ENCODE measurements around the gene CRYGB. TPM values are rescaled to one million over a fixed set of nuclear protein-coding genes. Genes with fewer than 3 reads are reported as not detected.

The CRYGB gene
- total and polyA plus RNA-seq, 2 of the 13 experiments (the other 11 are each of a cell fraction or from before 2014, with no cell fraction given) = not detected

- TF ChIP-seq, protein P1, sequence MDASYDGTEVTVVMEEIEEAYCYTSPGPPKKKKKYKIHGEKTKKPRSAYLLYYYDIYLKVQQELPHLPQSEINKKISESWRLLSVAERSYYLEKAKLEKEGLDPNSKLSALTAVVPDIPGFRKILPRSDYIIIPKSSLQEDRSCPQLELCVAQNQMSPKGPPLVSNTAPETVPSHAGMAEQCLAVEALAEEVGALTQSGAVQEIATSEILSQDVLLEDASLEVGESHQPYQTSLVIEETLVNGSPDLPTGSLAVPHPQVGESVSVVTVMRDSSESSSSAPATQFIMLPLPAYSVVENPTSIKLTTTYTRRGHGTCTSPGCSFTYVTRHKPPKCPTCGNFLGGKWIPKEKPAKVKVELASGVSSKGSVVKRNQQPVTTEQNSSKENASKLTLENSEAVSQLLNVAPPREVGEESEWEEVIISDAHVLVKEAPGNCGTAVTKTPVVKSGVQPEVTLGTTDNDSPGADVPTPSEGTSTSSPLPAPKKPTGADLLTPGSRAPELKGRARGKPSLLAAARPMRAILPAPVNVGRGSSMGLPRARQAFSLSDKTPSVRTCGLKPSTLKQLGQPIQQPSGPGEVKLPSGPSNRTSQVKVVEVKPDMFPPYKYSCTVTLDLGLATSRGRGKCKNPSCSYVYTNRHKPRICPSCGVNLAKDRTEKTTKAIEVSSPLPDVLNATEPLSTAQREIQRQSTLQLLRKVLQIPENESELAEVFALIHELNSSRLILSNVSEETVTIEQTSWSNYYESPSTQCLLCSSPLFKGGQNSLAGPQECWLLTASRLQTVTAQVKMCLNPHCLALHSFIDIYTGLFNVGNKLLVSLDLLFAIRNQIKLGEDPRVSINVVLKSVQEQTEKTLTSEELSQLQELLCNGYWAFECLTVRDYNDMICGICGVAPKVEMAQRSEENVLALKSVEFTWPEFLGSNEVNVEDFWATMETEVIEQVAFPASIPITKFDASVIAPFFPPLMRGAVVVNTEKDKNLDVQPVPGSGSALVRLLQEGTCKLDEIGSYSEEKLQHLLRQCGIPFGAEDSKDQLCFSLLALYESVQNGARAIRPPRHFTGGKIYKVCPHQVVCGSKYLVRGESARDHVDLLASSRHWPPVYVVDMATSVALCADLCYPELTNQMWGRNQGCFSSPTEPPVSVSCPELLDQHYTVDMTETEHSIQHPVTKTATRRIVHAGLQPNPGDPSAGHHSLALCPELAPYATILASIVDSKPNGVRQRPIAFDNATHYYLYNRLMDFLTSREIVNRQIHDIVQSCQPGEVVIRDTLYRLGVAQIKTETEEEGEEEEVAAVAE (CRISPR knock-in tag; IDR thresholded peaks at IDR 0.05; ENCODE audit: borderline replicate concordance) = 0 out of 2 replicates have a peak, but pooled peaks have one; percentile 2
- TF ChIP-seq KLF13 (CRISPR knock-in tag; IDR thresholded peaks at IDR 0.05) (no peak), HOXA9 (CRISPR knock-in tag; IDR thresholded peaks at IDR 0.05; ENCODE audit: borderline replicate concordance) (no peak), GABPA (IDR thresholded peaks at IDR 0.05; ENCODE audit: low read depth, low read length) (no peak), GABPA (CRISPR knock-in tag; IDR thresholded peaks at IDR 0.05; ENCODE audit: low read depth) (no peak), RFXANK (CRISPR knock-in tag; IDR thresholded peaks at IDR 0.05) (no peak), ZNF326 (CRISPR knock-in tag; IDR thresholded peaks at IDR 0.05; ENCODE audit: borderline replicate concordance) (no peak), HNRNPH1 (optimal IDR thresholded peaks at IDR 0.05; ENCODE audit: low read depth, low read length) (no peak), HMG20B (CRISPR knock-in tag; conservative IDR thresholded peaks at IDR 0.05) (peak; percentile 66; the same call in 1 of the 2 replicates), SOX6 (IDR thresholded peaks at IDR 0.05) (no peak), SOX6 (CRISPR knock-in tag; IDR thresholded peaks at IDR 0.05) (peak; percentile 99), SOX5 (CRISPR knock-in tag; IDR thresholded peaks at IDR 0.05; ENCODE audit: borderline replicate concordance) (peak; percentile 99), ZNF20 (CRISPR knock-in tag; IDR thresholded peaks at IDR 0.05) (0 out of 2 replicates have a peak, but pooled peaks have one; percentile 60), KLF16 (CRISPR knock-in tag; IDR thresholded peaks at IDR 0.05) (peak in 1 of 2 experiments; percentile 20; a peak in 1 of 4 replicates), ZKSCAN5 (CRISPR knock-in tag; IDR thresholded peaks at IDR 0.05) (no peak), CHD4 (IDR thresholded peaks at IDR 0.05; ENCODE audit: borderline replicate concordance, low read length) (peak; percentile 96), TFDP2 (CRISPR knock-in tag; IDR thresholded peaks at IDR 0.05) (no peak), ZNF557 (CRISPR knock-in tag; IDR thresholded peaks at IDR 0.05) (no peak), FOSL2 (CRISPR knock-in tag; IDR thresholded peaks at IDR 0.05) (peak; percentile 59), SKI (IDR thresholded peaks at IDR 0.05; ENCODE audit: partially characterized antibody) (peak; percentile 65), MEF2D (CRISPR knock-in tag; IDR thresholded peaks at IDR 0.05) (no peak), KAT7 (CRISPR knock-in tag; IDR thresholded peaks at IDR 0.05; ENCODE audit: borderline replicate concordance) (no peak), HNRNPK (IDR thresholded peaks at IDR 0.05; ENCODE audit: low read depth, low read length, poor library complexity, severe bottlenecking) (no peak)
- TF ChIP-seq, protein P2, sequence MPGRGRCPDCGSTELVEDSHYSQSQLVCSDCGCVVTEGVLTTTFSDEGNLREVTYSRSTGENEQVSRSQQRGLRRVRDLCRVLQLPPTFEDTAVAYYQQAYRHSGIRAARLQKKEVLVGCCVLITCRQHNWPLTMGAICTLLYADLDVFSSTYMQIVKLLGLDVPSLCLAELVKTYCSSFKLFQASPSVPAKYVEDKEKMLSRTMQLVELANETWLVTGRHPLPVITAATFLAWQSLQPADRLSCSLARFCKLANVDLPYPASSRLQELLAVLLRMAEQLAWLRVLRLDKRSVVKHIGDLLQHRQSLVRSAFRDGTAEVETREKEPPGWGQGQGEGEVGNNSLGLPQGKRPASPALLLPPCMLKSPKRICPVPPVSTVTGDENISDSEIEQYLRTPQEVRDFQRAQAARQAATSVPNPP (CRISPR knock-in tag; IDR thresholded peaks at IDR 0.05) = no peak
Measured at GRCh38 chr2:208142925-208143799, 2.8 kb downstream of the CRYGB start (continued).

Data from HepG2 (cell line).